OCI-LY3 (cell line): ENCODE results near the gene RAB27B.
"Not testable (repeated sequence)": the region's sequence is repeated elsewhere in the genome, so short reads cannot be mapped to it uniquely, and the experiment has no call there.

Experiments used
- H2AFZ ChIP-seq: fragments of 200-600, 300-600 bp; shearing (Covaris generic); 2 replicates; pipeline ENCODE4 v1.6.0; 2014; ENCODE audit warnings: antibody characterized with exemption, low read depth, low read length
- H3K27ac ChIP-seq: fragments of 200-600, 300-600 bp; sonication (generic); 2 replicates; pipeline ENCODE4 v1.5.1; 2014; ENCODE audit warnings: mild to moderate bottlenecking, low read length, moderate library complexity, mixed read lengths
- H3K27me3 ChIP-seq: fragments of 200-600, 300-600 bp; sonication (generic); 2 replicates; pipeline ENCODE4 v1.6.1; 2014; ENCODE audit warnings: low read depth, low read length, mixed read lengths
- H3K36me3 ChIP-seq: fragments of 200-600, 300-600 bp; sonication (generic); replicated peaks from 2 replicates; pipeline ENCODE3; 2014; ENCODE audit warnings: low read depth, low read length, mixed read lengths
- H3K4me1 ChIP-seq: fragments of 300-600, 200-600 bp; sonication (generic); 2 replicates; pipeline ENCODE4 v1.6.1; 2014; ENCODE audit warnings: low read length, mixed read lengths
- H3K4me2 ChIP-seq: fragments of 200-600, 300-600 bp; sonication (generic); 2 replicates; pipeline ENCODE4 v1.6.1; 2014; ENCODE audit warnings: low read length, mixed read lengths
- H3K4me3 ChIP-seq: fragments of 300-600, 200-600 bp; sonication (generic); 2 replicates; pipeline ENCODE4 v1.5.1; 2014; ENCODE audit warnings: antibody characterized with exemption, mild to moderate bottlenecking, low read length, moderate library complexity
- H3K79me2 ChIP-seq: fragments of 300-600, 200-600 bp; shearing (Covaris generic); 2 replicates; pipeline ENCODE4 v1.6.1; 2014; ENCODE audit warnings: mild to moderate bottlenecking, low read length, mixed read lengths
- H3K9ac ChIP-seq: fragments of 300-600, 200-600 bp; shearing (Covaris generic); 2 replicates; pipeline ENCODE4 v1.6.0; 2014; ENCODE audit warnings: mild to moderate bottlenecking, low read length, moderate library complexity
- H3K9me3 ChIP-seq: fragments of 200-600, 300-600 bp; shearing (Covaris generic); 2 replicates; pipeline ENCODE4 v1.6.1; 2014; ENCODE audit warnings: low read length, mixed read lengths; ENCODE audit not compliant: insufficient read depth
- H4K20me1 ChIP-seq: fragments of 200-600, 300-600 bp; sonication (generic); 2 replicates; pipeline ENCODE4 v1.6.1; 2016; ENCODE audit warnings: low read length, mixed read lengths; ENCODE audit not compliant: insufficient read depth
- EZH2phosphoT487 ChIP-seq: fragments of 200-600 bp; shearing (Covaris generic); IDR thresholded peaks from 2 replicates; pipeline ENCODE4 v1.6.1; 2018; ENCODE audit warnings: antibody characterized with exemption, mixed run types, low read depth
- TF ChIP-seq, protein P1 (sequence below): fragments of 200-600, 300-600 bp; sonication (generic); IDR thresholded peaks from 2 replicates; pipeline ENCODE4 v1.5.1; 2014; ENCODE audit warnings: antibody characterized with exemption, low read length, low read depth

The RAB27B gene

DNA sequence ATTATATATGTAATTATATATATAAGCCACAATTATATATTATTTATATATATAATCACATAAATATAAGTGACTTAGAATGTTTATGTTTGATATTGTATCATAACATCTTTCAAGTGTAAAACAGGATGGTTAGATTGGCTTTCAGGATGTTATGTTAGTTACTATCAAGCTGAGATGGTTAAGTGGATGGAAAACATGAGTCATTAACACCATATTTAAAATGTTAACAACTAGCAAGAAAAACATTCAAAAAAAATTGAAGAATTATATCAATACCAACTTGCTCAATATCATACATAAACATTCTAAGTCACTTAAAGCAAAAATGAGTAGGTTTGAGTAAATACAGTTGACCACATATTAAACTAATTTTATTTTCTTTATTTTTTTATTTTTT, 21.8 kb upstream of the RAB27B start:
- H4K20me1 ChIP-seq, result no peaks in the 10 kb centered on the region
- no peaks in the 10 kb centered on the region for H3K36me3 ChIP-seq
- 0 out of 2 replicates have a peak, but pooled peaks cover 3% of the 10 kb centered on the region for H3K27me3 ChIP-seq
- H3K9me3 ChIP-seq, result no peaks in the 10 kb centered on the region
- no peaks in the 10 kb centered on the region for H3K4me1 ChIP-seq
- TF ChIP-seq, protein P1, sequence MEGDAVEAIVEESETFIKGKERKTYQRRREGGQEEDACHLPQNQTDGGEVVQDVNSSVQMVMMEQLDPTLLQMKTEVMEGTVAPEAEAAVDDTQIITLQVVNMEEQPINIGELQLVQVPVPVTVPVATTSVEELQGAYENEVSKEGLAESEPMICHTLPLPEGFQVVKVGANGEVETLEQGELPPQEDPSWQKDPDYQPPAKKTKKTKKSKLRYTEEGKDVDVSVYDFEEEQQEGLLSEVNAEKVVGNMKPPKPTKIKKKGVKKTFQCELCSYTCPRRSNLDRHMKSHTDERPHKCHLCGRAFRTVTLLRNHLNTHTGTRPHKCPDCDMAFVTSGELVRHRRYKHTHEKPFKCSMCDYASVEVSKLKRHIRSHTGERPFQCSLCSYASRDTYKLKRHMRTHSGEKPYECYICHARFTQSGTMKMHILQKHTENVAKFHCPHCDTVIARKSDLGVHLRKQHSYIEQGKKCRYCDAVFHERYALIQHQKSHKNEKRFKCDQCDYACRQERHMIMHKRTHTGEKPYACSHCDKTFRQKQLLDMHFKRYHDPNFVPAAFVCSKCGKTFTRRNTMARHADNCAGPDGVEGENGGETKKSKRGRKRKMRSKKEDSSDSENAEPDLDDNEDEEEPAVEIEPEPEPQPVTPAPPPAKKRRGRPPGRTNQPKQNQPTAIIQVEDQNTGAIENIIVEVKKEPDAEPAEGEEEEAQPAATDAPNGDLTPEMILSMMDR, result no peak
- no peak for TF ChIP-seq EZH2phosphoT487
- H3K79me2 ChIP-seq, result no peaks in the 10 kb centered on the region
- H3K4me2 ChIP-seq, result no peak overlapping the region
- no peak overlapping the region for H2AFZ ChIP-seq
- H3K9ac ChIP-seq, result no peak overlapping the region
- no peak overlapping the region for H3K4me3 ChIP-seq
- no peak overlapping the region for H3K27ac ChIP-seq

GRCh38 chr18:54807303-54807702, 21.0 kb upstream of the RAB27B start:
- Histone ChIP-seq H3K27ac (no peak overlapping the region), H3K4me2 (no peak overlapping the region), H3K4me3 (no peak overlapping the region), H3K79me2 (no peaks in the 10 kb centered on the region), H3K4me1 (no peaks in the 10 kb centered on the region), H3K9me3 (no peaks in the 10 kb centered on the region), H3K36me3 (no peaks in the 10 kb centered on the region), H2AFZ (no peak overlapping the region), H3K27me3 (0 out of 2 replicates have a peak, but pooled peaks cover 3% of the 10 kb centered on the region), H4K20me1 (no peaks in the 10 kb centered on the region), H3K9ac (no peak overlapping the region)
- no peak for TF ChIP-seq EZH2phosphoT487
- TF ChIP-seq, protein P1, result no peak

GRCh38 chr18:54810662-54811061, 17.6 kb upstream of the RAB27B start:
- H2AFZ ChIP-seq, H4K20me1 ChIP-seq, H3K4me1 ChIP-seq, H3K27me3 ChIP-seq, H3K4me2 ChIP-seq, H3K36me3 ChIP-seq, H3K27ac ChIP-seq, H3K9ac ChIP-seq, H3K9me3 ChIP-seq, H3K79me2 ChIP-seq, H3K4me3 ChIP-seq: not testable (repeated sequence)

DNA sequence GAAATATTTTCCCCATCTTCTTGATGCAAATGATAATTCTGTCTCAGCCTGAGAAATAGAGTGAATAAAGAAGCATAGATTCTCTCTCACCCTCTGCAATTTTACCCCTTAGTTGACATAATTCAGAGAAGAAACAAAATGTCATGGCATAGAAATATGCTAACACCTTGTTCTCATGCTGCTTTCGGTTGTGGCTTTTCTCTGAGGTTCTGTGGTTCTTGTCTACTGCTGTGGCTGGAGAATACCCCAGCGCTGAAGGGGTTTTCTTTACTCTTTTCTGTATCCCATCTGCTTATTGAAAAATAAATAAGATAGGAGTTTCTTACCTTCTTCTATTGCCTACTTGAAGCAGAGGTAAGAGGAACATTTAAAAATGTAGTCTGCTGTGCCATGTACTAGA, 15.4 kb upstream of the RAB27B start:
- Histone ChIP-seq H4K20me1 (no peaks in the 10 kb centered on the region), H3K79me2 (no peaks in the 10 kb centered on the region), H3K27me3 (peaks cover 11% of the 10 kb centered on the region), H2AFZ (no peak overlapping the region), H3K4me1 (no peaks in the 10 kb centered on the region), H3K9ac (no peak overlapping the region), H3K4me2 (no peak overlapping the region), H3K4me3 (no peak overlapping the region), H3K27ac (no peak overlapping the region), H3K9me3 (no peaks in the 10 kb centered on the region), H3K36me3 (no peaks in the 10 kb centered on the region)
- TF ChIP-seq, protein P1, result no peak

DNA sequence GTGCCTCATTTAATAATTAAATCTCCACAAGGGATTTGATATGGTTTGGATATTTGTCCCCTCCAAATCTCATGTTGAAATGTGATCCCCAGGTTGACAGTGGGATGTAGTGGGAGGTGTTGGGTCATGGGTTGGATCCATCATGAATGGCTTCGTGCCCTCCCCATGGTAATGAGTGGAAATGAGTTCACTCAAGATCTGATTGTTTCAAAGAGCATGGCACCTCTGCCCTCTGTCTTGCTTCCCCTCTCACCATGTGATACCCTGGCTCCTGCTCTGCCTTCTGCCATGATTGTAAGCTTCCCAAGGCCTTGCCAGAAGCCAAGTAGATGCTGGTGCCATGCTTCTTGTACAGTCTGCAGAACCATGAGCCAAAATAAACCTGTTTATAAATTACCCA, 15.0 kb upstream of the RAB27B start:
- no peak overlapping the region for H3K9ac ChIP-seq
- no peak overlapping the region for H3K4me3 ChIP-seq
- H2AFZ ChIP-seq, result no peak overlapping the region
- H4K20me1 ChIP-seq, result no peaks in the 10 kb centered on the region
- H3K9me3 ChIP-seq, result no peaks in the 10 kb centered on the region
- H3K79me2 ChIP-seq, result no peaks in the 10 kb centered on the region
- no peak overlapping the region for H3K27ac ChIP-seq
- H3K36me3 ChIP-seq, result no peaks in the 10 kb centered on the region
- no peak for TF ChIP-seq EZH2phosphoT487
- TF ChIP-seq, protein P1, result no peak
- H3K4me1 ChIP-seq, result no peaks in the 10 kb centered on the region
- no peak overlapping the region for H3K4me2 ChIP-seq
- H3K27me3 ChIP-seq, result peaks cover 14% of the 10 kb centered on the region
